DOHH2 (cell line): Measurements from ENCODE around the gene RBM4B.

Experiments used
- H3F3A ChIP-seq: fragments of 200-600 bp; sonication (generic), shearing (Covaris generic); 2 replicates; pipeline ENCODE4 v1.6.0; 2016; ENCODE audit warnings: antibody characterized with exemption, mild to moderate bottlenecking; ENCODE audit not compliant: control insufficient read depth, insufficient read depth
- H3K27ac ChIP-seq: fragments of 200-600 bp; sonication (generic); 2 replicates; pipeline ENCODE4 v1.5.1; 2014; ENCODE audit warnings: low read depth, mild to moderate bottlenecking, low read length, moderate library complexity
- H3K27me3 ChIP-seq: fragments of 200-600 bp; sonication (generic); 2 replicates; pipeline ENCODE4 v1.6.1; 2014; ENCODE audit warnings: mild to moderate bottlenecking, low read length, mixed read lengths; ENCODE audit not compliant: control insufficient read depth
- H3K36me3 ChIP-seq: fragments of 200-600 bp; sonication (generic); 2 replicates; pipeline ENCODE4 v1.6.1; 2014; ENCODE audit warnings: mild to moderate bottlenecking, low read length, moderate library complexity, mixed read lengths; ENCODE audit not compliant: control insufficient read depth
- H3K4me1 ChIP-seq: fragments of 200-600 bp; sonication (generic); 2 replicates; pipeline ENCODE4 v1.6.1; 2014; ENCODE audit warnings: mild to moderate bottlenecking, low read length, mixed read lengths; ENCODE audit not compliant: control insufficient read depth
- H3K4me2 ChIP-seq: fragments of 200-600 bp; sonication (generic); 2 replicates; pipeline ENCODE4 v1.6.0; 2014; ENCODE audit warnings: mild to moderate bottlenecking, low read length, moderate library complexity
- H3K4me3 ChIP-seq: fragments of 200-600 bp; sonication (generic); 2 replicates; pipeline ENCODE4 v1.5.1; 2014; ENCODE audit warnings: mild to moderate bottlenecking, low read length, mixed read lengths
- H3K79me2 ChIP-seq: fragments of 200-600 bp; sonication (generic); 2 replicates; pipeline ENCODE4 v1.6.1; 2014; ENCODE audit warnings: mild to moderate bottlenecking, low read length, mixed read lengths; ENCODE audit not compliant: control insufficient read depth
- H3K9me2 ChIP-seq: fragments of 200-600 bp; sonication (generic); replicated peaks from 2 replicates; pipeline ENCODE4 v1.6.1; 2014; ENCODE audit warnings: mild to moderate bottlenecking, low read length, mixed read lengths; ENCODE audit not compliant: control insufficient read depth
- H3K9me3 ChIP-seq: fragments of 200-600 bp; sonication (generic); 2 replicates; pipeline ENCODE4 v1.6.1; 2014; ENCODE audit warnings: antibody characterized with exemption, low read length, mixed read lengths; ENCODE audit not compliant: control insufficient read depth, insufficient read depth
- H4K20me1 ChIP-seq: fragments of 200-600 bp; sonication (generic); 2 replicates; pipeline ENCODE4 v1.6.0; 2014; ENCODE audit warnings: low read depth, mild to moderate bottlenecking, antibody characterized with exemption, low read length, moderate library complexity; ENCODE audit not compliant: control insufficient read depth, insufficient read depth
- CTCF ChIP-seq: fragments of 200-600 bp; sonication (generic); IDR thresholded peaks from one replicate; pipeline ENCODE4 v1.5.1; 2014; ENCODE audit warnings: antibody characterized with exemption, mild to moderate bottlenecking, low read depth, low read length; ENCODE audit not compliant: poor library complexity, severe bottlenecking
- EZH2phosphoT487 ChIP-seq: fragments of 200-600 bp; sonication (generic); IDR thresholded peaks from 2 replicates; pipeline ENCODE4 v1.6.1; 2017; ENCODE audit warnings: borderline replicate concordance, mild to moderate bottlenecking, antibody characterized with exemption, low read length, moderate library complexity, mixed read lengths

RBM4B gene

GRCh38 chr11:66628061-66628603 lies 49.6 kb downstream of the RBM4B start:
- peaks cover 98% of the 10 kb centered on the region for H3K36me3 ChIP-seq
- peaks cover 34% of the 10 kb centered on the region for H3F3A ChIP-seq
- H3K4me1 ChIP-seq, result no peaks in the 10 kb centered on the region
- H3K4me2 ChIP-seq, result no peak overlapping the region
- H3K27ac ChIP-seq, result no peak overlapping the region
- H3K4me3 ChIP-seq, result no peak overlapping the region
- H4K20me1 ChIP-seq, result peaks cover 44% of the 10 kb centered on the region
- H3K27me3 ChIP-seq, result no peaks in the 10 kb centered on the region
- H3K9me3 ChIP-seq, result no peaks in the 10 kb centered on the region
- TF ChIP-seq CTCF, result no peak
- TF ChIP-seq EZH2phosphoT487, result no peak
- peaks cover 100% of the 10 kb centered on the region for H3K79me2 ChIP-seq
- no peaks in the 10 kb centered on the region for H3K9me2 ChIP-seq

- peaks cover 52% of the 10 kb centered on the region for H4K20me1 ChIP-seq
- TF ChIP-seq CTCF, result no peak
- no peak for TF ChIP-seq EZH2phosphoT487
Observed at GRCh38 chr11:66626926-66627325, 50.8 kb downstream of the RBM4B start.

GRCh38 chr11:66626382-66626781 lies 51.3 kb downstream of the RBM4B start:
- H3K27ac ChIP-seq, result no peak overlapping the region
- peaks cover 54% of the 10 kb centered on the region for H4K20me1 ChIP-seq
- H3F3A ChIP-seq, result peaks cover 21% of the 10 kb centered on the region
- H3K9me2 ChIP-seq, result no peaks in the 10 kb centered on the region
- no peaks in the 10 kb centered on the region for H3K9me3 ChIP-seq
- no peak overlapping the region for H3K4me2 ChIP-seq
- peaks cover 100% of the 10 kb centered on the region for H3K79me2 ChIP-seq
- H3K36me3 ChIP-seq, result peaks cover 98% of the 10 kb centered on the region
- no peak for TF ChIP-seq CTCF
- TF ChIP-seq EZH2phosphoT487, result no peak
- no peak overlapping the region for H3K4me3 ChIP-seq
- H3K4me1 ChIP-seq, result peaks cover 11% of the 10 kb centered on the region
- H3K27me3 ChIP-seq, result no peaks in the 10 kb centered on the region

More at GRCh38 chr11:66626926-66627325, 50.8 kb downstream of the RBM4B start:
- H3F3A ChIP-seq, result peaks cover 24% of the 10 kb centered on the region
- H3K27ac ChIP-seq, result no peak overlapping the region
- no peaks in the 10 kb centered on the region for H3K9me3 ChIP-seq
- no peak overlapping the region for H3K4me2 ChIP-seq
- H3K4me1 ChIP-seq, result 0 out of 2 replicates have a peak, but pooled peaks cover 7% of the 10 kb centered on the region
- H3K9me2 ChIP-seq, result no peaks in the 10 kb centered on the region
- H3K4me3 ChIP-seq, result no peak overlapping the region
- peaks cover 98% of the 10 kb centered on the region for H3K36me3 ChIP-seq
- no peaks in the 10 kb centered on the region for H3K27me3 ChIP-seq
- H3K79me2 ChIP-seq, result peaks cover 100% of the 10 kb centered on the region
